ENCODE data around the gene TSPO2. TPM values are rescaled to one million over a fixed set of nuclear protein-coding genes. Genes with fewer than 3 reads are reported as not detected.

The TSPO2 gene
- total and polyA plus RNA-seq, 2 of the 4 experiments (the other 2 are of a cell fraction): not detected

- no peaks in the 10 kb centered on the region for H3K36me3 ChIP-seq (ENCODE audit: control insufficient read depth, insufficient read depth, low read length)
- 100% methylated on average over 2 of the region's 3 CpGs; no CpG with 5 or more reads in 1 of the 2 experiments for WGBS, 2 experiments (ENCODE audit: extremely low coverage in 2 of 2, insufficient read length in 1 of 2)
- no peak overlapping the region for H2BK5ac ChIP-seq (ENCODE audit: low read depth, low read length, poor library complexity, severe bottlenecking)
- no peak overlapping the region for H2BK20ac ChIP-seq (ENCODE audit: low read depth, low read length)
- no peaks in the 10 kb centered on the region for H3K9me3 ChIP-seq (ENCODE audit: control insufficient read depth, insufficient read depth, low read length)
- H3K56ac ChIP-seq (ENCODE audit: extremely low read depth, insufficient read depth, low read length): no peak overlapping the region
- no peak overlapping the region for H3K9ac ChIP-seq (ENCODE audit: low read depth, low read length)
- DNase-seq (no peak), ATAC-seq (ENCODE audit: low read depth) (no peak)
- H3K4me1 ChIP-seq (ENCODE audit: control insufficient read depth, insufficient read depth, low read length): 0 out of 2 replicates have a peak, but pooled peaks cover 2% of the 10 kb centered on the region
- dilution Hi-C loops (cut with HindIII; ENCODE audit: low sequenced_read_pairs, unreplicated experiment) (no loop called here), intact Hi-C loops (cut with micrococcal nuclease) (no loop called here), in situ Hi-C loops (cut with MboI; ENCODE audit: low sequenced_read_pairs) (no loop called here)
- H4K91ac ChIP-seq (ENCODE audit: insufficient read depth, low read depth, low read length): no peak overlapping the region
- H3K14ac ChIP-seq (replicated peaks; ENCODE audit: low read depth, low read length): no peak overlapping the region
- H4K20me1 ChIP-seq (ENCODE audit: insufficient read depth, low read length): no peaks in the 10 kb centered on the region
- no peak overlapping the region for H2AFZ ChIP-seq (replicated peaks; ENCODE audit: low read length, poor library complexity)
- no peaks in the 10 kb centered on the region for H3K9me1 ChIP-seq (ENCODE audit: insufficient read depth, low read length)
- CTCF ChIA-PET: no interaction called here
- TF ChIP-seq ELK1 (IDR thresholded peaks at IDR 0.05; ENCODE audit: borderline replicate concordance, low read depth, low read length): no peak
- TF ChIP-seq RCOR1 (IDR thresholded peaks at IDR 0.05; ENCODE audit: insufficient replicate concordance, low read length): no peak
- no peak for TF ChIP-seq BHLHE40 (IDR thresholded peaks at IDR 0.05; ENCODE audit: low read depth, low read length)
- TF ChIP-seq FOS (IDR thresholded peaks at IDR 0.05; ENCODE audit: low read depth, low read length): no peak
- no peak for TF ChIP-seq MXI1 (IDR thresholded peaks at IDR 0.05; ENCODE audit: borderline replicate concordance, low read depth, low read length)
- TF ChIP-seq MAFK (IDR thresholded peaks at IDR 0.05; ENCODE audit: low read depth, low read length): no peak
- no peaks in the 10 kb centered on the region for H3K79me1 ChIP-seq (ENCODE audit: low read depth in 1 of 2, low read length in 2 of 2)
- no peak overlapping the region for H3K4ac ChIP-seq (ENCODE audit: low read depth, low read length)
- H3K23ac ChIP-seq (ENCODE audit: low read depth, low read length): no peak overlapping the region
- H3K27ac ChIP-seq (ENCODE audit: insufficient read depth, low read length): no peak overlapping the region
- POLR2A ChIA-PET (ENCODE audit: unreplicated experiment): no interaction called here
- BruUV-seq (replicated peaks): no TSS peak
- no peak overlapping the region for H2BK120ac ChIP-seq (ENCODE audit: low read depth, low read length)
- H2AK5ac ChIP-seq (ENCODE audit: low read depth, low read length): no peak overlapping the region
- H4K5ac ChIP-seq (ENCODE audit: low read depth, low read length): no peak overlapping the region
- H3K27me3 ChIP-seq (ENCODE audit: control insufficient read depth, insufficient read depth, low read length): peaks cover 27% of the 10 kb centered on the region
- H3K4me2 ChIP-seq (ENCODE audit: low read depth, low read length): no peak overlapping the region
- H3K18ac ChIP-seq (ENCODE audit: low read depth, low read length): no peak overlapping the region
- H2BK15ac ChIP-seq (ENCODE audit: low read depth, low read length): no peak overlapping the region
- no peak overlapping the region for H3K4me3 ChIP-seq (ENCODE audit: insufficient read depth, low read depth, low read length)
- H2AK9ac ChIP-seq (replicated peaks; ENCODE audit: low read depth, low read length, poor library complexity): no peak overlapping the region
- H4K8ac ChIP-seq (ENCODE audit: low read depth in 2 of 2, low read length in 2 of 2): no peak overlapping the region
These were observed 40.1 kb upstream of the TSPO2 start for GRCh38 chr6:41002168-41002567.
